ENCODE results near the gene OPTN. TPM values are rescaled to one million over a fixed set of nuclear protein-coding genes. Genes with fewer than 3 reads are reported as not detected.

OPTN gene
- 39.3 and 74.3 TPM in 2 replicates for total RNA-seq

GRCh38 chr10:13099666-13100348 lies at the start of gene OPTN:
OPTN (plus strand) TSS chr10:13100163; CDS start chr10:13109123, 8,960 bp downstream.

DNA sequence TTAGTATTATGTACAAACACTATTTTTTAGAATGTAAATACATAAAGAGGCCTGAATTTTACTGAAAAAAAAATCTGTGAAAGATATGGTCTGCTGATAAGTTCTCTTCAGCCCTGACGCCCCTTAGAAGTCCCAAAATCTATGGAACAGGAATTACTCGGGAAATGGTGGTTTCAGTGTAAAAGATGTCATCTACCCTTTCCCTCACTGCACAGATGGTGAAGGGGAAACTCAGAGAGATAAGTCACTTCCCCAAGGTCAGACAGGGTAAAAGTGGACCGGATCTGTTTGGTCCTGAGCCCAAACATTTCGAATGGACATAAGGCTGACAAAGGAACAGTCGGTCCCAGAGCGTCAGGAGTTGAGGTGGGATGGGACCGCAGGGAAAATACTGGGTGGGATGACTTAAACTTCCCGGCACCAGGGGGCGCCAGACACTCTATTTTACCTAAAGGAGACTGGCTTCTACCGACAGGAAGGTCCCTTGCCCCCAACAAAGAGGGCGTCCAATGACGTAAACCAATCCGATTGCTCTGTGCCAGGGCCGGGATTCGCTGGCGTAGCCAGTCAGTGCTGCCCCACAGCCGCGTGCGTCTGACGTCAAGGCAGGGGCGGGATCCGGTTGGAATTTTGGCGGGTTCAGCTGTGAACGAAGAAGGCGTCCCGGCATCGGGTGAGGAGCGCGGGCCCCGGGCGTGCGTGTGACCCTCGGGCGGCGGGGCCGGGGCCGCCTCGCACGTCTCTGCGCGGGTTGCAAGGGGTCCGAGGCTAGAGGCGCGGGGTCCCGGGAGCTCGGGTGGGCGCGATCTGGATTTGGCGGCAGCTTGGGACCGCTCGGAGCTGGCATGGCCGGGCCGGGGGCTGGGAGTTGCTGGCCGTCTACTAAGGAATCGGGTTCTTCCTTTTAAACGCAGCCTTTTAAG lies 61.2 kb downstream of the OPTN start, which contains the start of gene MCM10:
Gene MCM10, plus strand, starts transcription at position 625 of the 923 bp plus-strand sequence. CDS start 2,645 bp downstream, outside the sequence.

Other genes with a start within 250 kb of the OPTN start
- gene CCDC3, start 98.5 kb upstream of the OPTN start, total RNA-seq = 0.61 and 1.3 TPM in 2 replicates
- 13.3 and 16.0 TPM in 2 replicates for gene MCM10, start 61.4 kb downstream of the OPTN start, total RNA-seq
- gene UCMA, start 134.2 kb downstream of the OPTN start, total RNA-seq = not detected in 2 replicates
- gene PHYH, start 199.9 kb downstream of the OPTN start, total RNA-seq = 7.5 and 7.9 TPM in 2 replicates
- gene SEPHS1, start 248.1 kb downstream of the OPTN start, total RNA-seq = 34.8 and 40.4 TPM in 2 replicates